CD4-positive, alpha-beta T cell treated with Interleukin-17A for 1 hour (primary cell): Measurements from ENCODE around the gene CHRNA9.
A peak's percentile ranks its signal among the peaks of the same experiment; 100 is the strongest.
"Not testable (repeated sequence)": the region's sequence is repeated elsewhere in the genome, so short reads cannot be mapped to it uniquely, and the experiment has no call there.

Experiments used
- DNase-seq: peaks from one replicate; pipeline ENCODE4 v3.0.0-alpha.2; 2020

CHRNA9 gene

GRCh38 chr4:40334591-40335524 lies at the start of gene CHRNA9:
TSS of gene CHRNA9 (plus strand) at chr4:40335333. CDS start at chr4:40335468, 135 bp downstream.
- DNase-seq = no peak

GRCh38 chr4:40285692-40286091 lies 49.4 kb upstream of the CHRNA9 start:
- DNase-seq = no peak

- DNase-seq = no peak
Measured at GRCh38 chr4:40288566-40288965, 46.6 kb upstream of the CHRNA9 start.

- DNase-seq = peak; percentile 43
Measured at GRCh38 chr4:40289366-40290188, 45.6 kb upstream of the CHRNA9 start.

GRCh38 chr4:40290611-40291186 lies 44.4 kb upstream of the CHRNA9 start:
- not testable (repeated sequence) for DNase-seq

- DNase-seq = no peak
Measured at GRCh38 chr4:40292313-40292759, 42.8 kb upstream of the CHRNA9 start.

GRCh38 chr4:40294339-40294738 lies 40.8 kb upstream of the CHRNA9 start:
- no peak for DNase-seq

- DNase-seq = not testable (repeated sequence)
Measured at GRCh38 chr4:40295030-40295429, 40.1 kb upstream of the CHRNA9 start.

GRCh38 chr4:40295572-40295971 lies 39.6 kb upstream of the CHRNA9 start:
- no peak for DNase-seq

- DNase-seq = no peak
Measured at GRCh38 chr4:40299126-40299525, 36.0 kb upstream of the CHRNA9 start.

GRCh38 chr4:40299811-40300292 lies 35.3 kb upstream of the CHRNA9 start:
- no peak for DNase-seq

GRCh38 chr4:40300371-40301162 lies 34.6 kb upstream of the CHRNA9 start:
- no peak for DNase-seq

- DNase-seq = peak; percentile 88
Measured at GRCh38 chr4:40301603-40302002, 33.5 kb upstream of the CHRNA9 start.

GRCh38 chr4:40303751-40304150 lies 31.4 kb upstream of the CHRNA9 start:
- DNase-seq = no peak

- peak; percentile 61 for DNase-seq
Measured at GRCh38 chr4:40305328-40306170, 29.6 kb upstream of the CHRNA9 start.

- DNase-seq = no peak
Measured at GRCh38 chr4:40306226-40306625, 28.9 kb upstream of the CHRNA9 start.

GRCh38 chr4:40306976-40307375 lies 28.2 kb upstream of the CHRNA9 start:
- no peak for DNase-seq

GRCh38 chr4:40307627-40308497 lies 27.3 kb upstream of the CHRNA9 start:
- DNase-seq = peak; percentile 81

GRCh38 chr4:40308528-40309122 lies 26.5 kb upstream of the CHRNA9 start:
- DNase-seq = no peak
